Transverse colon (tissue), 4 donors: ENCODE results near the gene CNTRL. TPM values are rescaled to one million over a fixed set of nuclear protein-coding genes. Genes with fewer than 3 reads are reported as not detected.

ENCODE experiments used
- DNase-seq: peaks from one replicate; pipeline ENCODE4 v3.0.0-alpha.2; 2019
- H3K27ac ChIP-seq, 4 donors: fragments of 200-600 bp; sonication (generic); 2 replicates each; pipeline ENCODE4 v1.5.1; 2016 to 2018; ENCODE audit warnings: inconsistent platforms in 4 of 4
- H3K27me3 ChIP-seq: fragments of 200-600 bp; sonication (generic); 2 replicates; pipeline ENCODE4 v1.5.1; 2017; ENCODE audit warnings: inconsistent platforms
- H3K36me3 ChIP-seq, 4 donors: fragments of 200-600 bp; sonication (generic); 2 replicates each; pipeline ENCODE4 v1.5.1; 2017 to 2019; ENCODE audit warnings: inconsistent platforms in 4 of 4
- H3K4me1 ChIP-seq, 4 donors: fragments of 200-600 bp; sonication (generic); 2 replicates each; pipeline ENCODE4 v1.5.1; 2017 to 2020; ENCODE audit warnings: inconsistent platforms in 4 of 4
- H3K4me3 ChIP-seq, 4 donors: fragments of 200-600 bp; sonication (generic); 1 replicate in 1 of 4; 2 replicates in 3 of 4; pipeline versions ENCODE4 v1.5.1 to v1.6.1; 2017 to 2019; ENCODE audit warnings: inconsistent platforms in 4 of 4
- H3K9me3 ChIP-seq, 2 donors: fragments of 200-600 bp; sonication (generic); 2 replicates each; pipeline ENCODE4 v1.5.1; 2017 to 2019; ENCODE audit warnings: inconsistent platforms in 2 of 2
- CTCF ChIP-seq, 5 experiments: fragments of 200-600 bp in 3 of 5; fragments of 450-650 bp in 2 of 5; sonication (generic) in 3 of 5; IDR thresholded peaks; 1 replicate in 2 of 5; 2 replicates in 3 of 5; pipeline ENCODE4 v1.5.1; 2016 to 2017; ENCODE audit warnings: antibody characterized with exemption in 5 of 5, inconsistent platforms in 3 of 5, mild to moderate bottlenecking in 2 of 5, moderate library complexity in 1 of 5
- EP300 ChIP-seq: sonication (generic); formaldehyde crosslinking; IDR thresholded peaks from one replicate; pipeline ENCODE4 v1.6.1; 2017; ENCODE audit warnings: antibody characterized with exemption, low read depth
- POLR2A ChIP-seq: fragments of 450-650 bp; IDR thresholded peaks from one replicate; pipeline ENCODE4 v1.6.1; 2016; ENCODE audit warnings: antibody characterized with exemption, mild to moderate bottlenecking, moderate library complexity
- POLR2AphosphoS5 ChIP-seq, 3 donors: sonication (generic); formaldehyde crosslinking; IDR thresholded peaks; one replicate each; pipeline ENCODE4 v1.6.1; 2016; ENCODE audit warnings: antibody characterized with exemption in 3 of 3
- WGBS, 2 donors: methylation state at CpG; one replicate each; pipeline ENCODE4 v1.1.5; 2018; ENCODE audit warnings: low coverage in 1 of 2; 5-methylcytosine and 5-hydroxymethylcytosine counted together
- in situ Hi-C, 4 donors: fragments of 200-750 bp; cut with MboI; loops; one replicate each; pipeline versions ENCODE4 v1.15.0 to v1.15.1; 2017; ENCODE audit warnings: low sequenced_read_pairs in 3 of 4, low pct_ligation_motif_present in 1 of 4, low pct_unique_long_range_greater_than_20kb in 1 of 4
- intact Hi-C: fragments of 100-400 bp; cut with DNase I; formaldehyde crosslinking; loops from one replicate; pipeline ENCODE4 v1.15.1; 2023; ENCODE audit warnings: low total_unique reads
- total RNA-seq, 4 donors: library from RNA; depleted of rRNA; stranded (reverse); fragments of >200 nt; gene quantifications; one replicate each; pipeline ENCODE4 v1.1.0, GENCODE V29; 2016

Gene CNTRL
- total RNA-seq, 4 donors from 2014 or later = 6.0 to 21.3 (median 11.2) TPM

DNA sequence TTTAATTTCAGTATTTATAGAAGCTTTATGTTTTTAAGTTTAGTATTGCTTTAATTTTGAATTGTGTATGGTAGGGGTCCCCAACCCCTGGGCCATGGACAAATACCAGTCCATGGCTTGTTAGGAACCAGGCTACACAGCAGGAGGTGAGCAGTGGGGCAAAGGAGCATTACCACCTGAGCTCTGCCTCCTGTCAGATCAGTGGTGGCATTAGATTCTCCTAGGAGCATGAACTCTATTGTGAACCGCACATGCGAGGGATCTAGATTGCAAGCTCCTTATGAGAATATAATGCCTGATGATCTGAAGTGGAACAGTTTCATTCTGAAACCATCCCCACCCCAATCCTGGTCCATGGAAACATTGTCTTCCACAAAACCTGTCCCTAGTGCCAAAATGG, 26.6 kb upstream of the CNTRL start:
- no peaks in the 10 kb centered on the region for H3K9me3 ChIP-seq
- no peak overlapping the region for H3K27ac ChIP-seq
- no peaks in the 10 kb centered on the region for H3K4me1 ChIP-seq
- no peaks in the 10 kb centered on the region for H3K27me3 ChIP-seq
- DNase-seq = no peak
- 94% methylated on average over 2 of the region's 2 CpGs; no CpG with 5 or more reads in 1 of the 2 donors for WGBS, 2 donors
- H3K36me3 ChIP-seq = no peaks in the 10 kb centered on the region
- intact Hi-C loops = no loop called here
- H3K4me3 ChIP-seq = no peak overlapping the region
- in situ Hi-C loops = no loop called here
- no peak for TF ChIP-seq POLR2A
- no peak for TF ChIP-seq POLR2AphosphoS5 (IDR thresholded peaks at IDR 0.05)
- no peak for TF ChIP-seq EP300
- TF ChIP-seq CTCF (IDR thresholded peaks at IDR 0.05) = no peak

DNA sequence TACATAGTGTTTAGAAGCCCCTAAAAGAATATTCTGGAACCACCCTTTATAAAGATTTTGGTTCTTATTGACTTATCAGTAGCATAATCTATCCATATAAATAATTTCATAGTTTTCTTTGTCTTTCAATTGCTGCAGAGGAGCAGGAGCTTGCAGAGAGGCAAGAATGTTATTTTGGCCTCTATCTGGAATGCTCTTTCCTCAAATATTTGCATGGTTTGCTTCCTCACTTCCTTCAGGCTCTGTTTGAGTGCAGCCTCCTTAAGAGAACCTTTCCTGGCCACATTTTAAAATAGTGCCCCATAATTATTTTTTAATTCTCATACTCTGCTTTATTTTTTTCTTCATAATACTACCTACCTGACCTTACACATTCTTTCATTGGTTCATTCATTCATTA, 26.1 kb upstream of the CNTRL start:
- Histone ChIP-seq H3K27me3 (no peaks in the 10 kb centered on the region), H3K4me3 (no peak overlapping the region), H3K9me3 (no peaks in the 10 kb centered on the region), H3K36me3 (no peaks in the 10 kb centered on the region), H3K27ac (no peak overlapping the region), H3K4me1 (no peaks in the 10 kb centered on the region)
- TF ChIP-seq CTCF (IDR thresholded peaks at IDR 0.05) = no peak
- no peak for TF ChIP-seq POLR2AphosphoS5 (IDR thresholded peaks at IDR 0.05)
- TF ChIP-seq POLR2A = no peak
- no peak for TF ChIP-seq EP300
- DNase-seq = no peak
- in situ Hi-C loops = no loop called here
- intact Hi-C loops = no loop called here

GRCh38 chr9:121050128-121050988, 24.4 kb upstream of the CNTRL start, which contains the start of gene C5:
TSS of gene C5 (minus strand) at chr9:121050275. CDS start at chr9:121050246, 29 bp downstream.
- H3K4me3 ChIP-seq = no peak within 1 kb of the TSS
- no peak within 1 kb of the TSS for H3K27ac ChIP-seq
- H3K9me3 ChIP-seq = no peaks in the 10 kb centered on the region
- intact Hi-C loops = loop anchor here (10.0 kb wide), 1 partner anchor 296 kb away; no protein-coding TSS in a partner anchor
- in situ Hi-C loops = loop anchor here in 1 of 4 donors (25.0 kb wide), 1 partner anchor 288 kb away; no protein-coding TSS in a partner anchor
- H3K27me3 ChIP-seq = no peaks in the 10 kb centered on the region
- TF ChIP-seq POLR2AphosphoS5 (IDR thresholded peaks at IDR 0.05) (no peak), POLR2A (no peak), EP300 (no peak), CTCF (IDR thresholded peaks at IDR 0.05) (no peak)
- H3K36me3 ChIP-seq = no peaks in the 10 kb centered on the region
- 64 to 77% methylated on average over 6 of the region's 6 CpGs for WGBS, 2 donors
- H3K4me1 ChIP-seq = no peaks in the 10 kb centered on the region
- DNase-seq = no peak

DNA sequence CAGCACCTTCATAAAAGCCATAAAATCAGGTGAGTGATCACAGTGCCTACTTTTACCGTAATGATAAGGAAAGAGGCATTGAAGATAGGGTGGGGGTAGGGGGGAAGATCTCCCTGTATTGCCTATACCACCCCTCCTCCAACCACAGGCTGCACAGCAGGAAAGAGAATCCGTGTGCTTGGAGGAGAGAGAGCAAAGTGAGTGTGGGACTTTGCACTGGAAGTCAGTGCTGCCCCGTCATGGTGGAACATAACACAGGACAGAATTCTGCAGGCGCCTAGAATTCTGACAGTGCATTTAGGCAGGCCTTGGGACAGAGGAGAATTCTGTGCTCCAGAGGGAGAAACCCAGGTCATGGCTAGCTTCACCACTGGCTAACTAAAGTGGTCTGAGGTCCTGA, 21.2 kb upstream of the CNTRL start:
- H3K9me3 ChIP-seq = no peaks in the 10 kb centered on the region
- in situ Hi-C loops = loop anchor here in 1 of 4 donors (25.0 kb wide), 1 partner anchor 291 kb away; no protein-coding TSS in a partner anchor
- no peaks in the 10 kb centered on the region for H3K36me3 ChIP-seq
- no peak for TF ChIP-seq EP300
- TF ChIP-seq POLR2A = no peak
- no peak for TF ChIP-seq POLR2AphosphoS5 (IDR thresholded peaks at IDR 0.05)
- intact Hi-C loops = loop anchor here (10.0 kb wide), 1 partner anchor 299 kb away; no protein-coding TSS in a partner anchor
- DNase-seq = no peak
- H3K4me1 ChIP-seq = no peaks in the 10 kb centered on the region
- WGBS, 2 donors = 47 to 57% methylated on average over 3 to 4 of the region's 4 CpGs
- no peaks in the 10 kb centered on the region for H3K27me3 ChIP-seq
- no peak overlapping the region for H3K27ac ChIP-seq
- H3K4me3 ChIP-seq = no peak overlapping the region
